ENCODE results near the gene TACC2.
A peak's percentile ranks its signal among the peaks of the same experiment; 100 is the strongest.

The TACC2 gene

DNA sequence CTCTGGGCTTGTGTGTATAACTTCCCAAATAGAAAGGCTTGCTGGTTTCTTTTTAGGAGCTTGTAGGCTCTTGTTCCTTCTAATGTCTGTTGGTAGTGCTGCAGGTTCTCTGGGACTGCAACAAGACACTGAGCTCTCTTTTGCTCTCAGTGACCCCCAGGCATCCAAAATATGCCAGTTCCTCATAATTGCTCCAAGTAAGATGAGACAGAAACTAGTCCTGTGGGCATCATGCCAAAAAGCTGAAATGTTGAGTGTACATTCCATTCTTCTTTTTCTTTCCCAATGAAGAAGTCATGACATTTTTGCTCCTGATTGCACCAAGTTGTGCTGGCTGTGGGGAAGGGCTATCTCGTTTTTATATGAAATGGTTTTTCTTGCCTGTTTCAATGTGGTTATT lies 275.0 kb downstream of the TACC2 start:
- Histone ChIP-seq H3K36me3 (no peaks in the 10 kb centered on the region), H3K27me3 (ENCODE audit: insufficient read depth, low read depth, severe bottlenecking) (no peaks in the 10 kb centered on the region), H3K27ac (no peak overlapping the region), H3K9me3 (ENCODE audit: severe bottlenecking) (no peaks in the 10 kb centered on the region), H3K4me3 (ENCODE audit: low read depth, low read length) (no peak overlapping the region)
- DNase-seq = no peak
- TF ChIP-seq, protein P1, sequence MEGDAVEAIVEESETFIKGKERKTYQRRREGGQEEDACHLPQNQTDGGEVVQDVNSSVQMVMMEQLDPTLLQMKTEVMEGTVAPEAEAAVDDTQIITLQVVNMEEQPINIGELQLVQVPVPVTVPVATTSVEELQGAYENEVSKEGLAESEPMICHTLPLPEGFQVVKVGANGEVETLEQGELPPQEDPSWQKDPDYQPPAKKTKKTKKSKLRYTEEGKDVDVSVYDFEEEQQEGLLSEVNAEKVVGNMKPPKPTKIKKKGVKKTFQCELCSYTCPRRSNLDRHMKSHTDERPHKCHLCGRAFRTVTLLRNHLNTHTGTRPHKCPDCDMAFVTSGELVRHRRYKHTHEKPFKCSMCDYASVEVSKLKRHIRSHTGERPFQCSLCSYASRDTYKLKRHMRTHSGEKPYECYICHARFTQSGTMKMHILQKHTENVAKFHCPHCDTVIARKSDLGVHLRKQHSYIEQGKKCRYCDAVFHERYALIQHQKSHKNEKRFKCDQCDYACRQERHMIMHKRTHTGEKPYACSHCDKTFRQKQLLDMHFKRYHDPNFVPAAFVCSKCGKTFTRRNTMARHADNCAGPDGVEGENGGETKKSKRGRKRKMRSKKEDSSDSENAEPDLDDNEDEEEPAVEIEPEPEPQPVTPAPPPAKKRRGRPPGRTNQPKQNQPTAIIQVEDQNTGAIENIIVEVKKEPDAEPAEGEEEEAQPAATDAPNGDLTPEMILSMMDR (IDR thresholded peaks at IDR 0.05; ENCODE audit: low read depth, low read length) = no peak

DNA sequence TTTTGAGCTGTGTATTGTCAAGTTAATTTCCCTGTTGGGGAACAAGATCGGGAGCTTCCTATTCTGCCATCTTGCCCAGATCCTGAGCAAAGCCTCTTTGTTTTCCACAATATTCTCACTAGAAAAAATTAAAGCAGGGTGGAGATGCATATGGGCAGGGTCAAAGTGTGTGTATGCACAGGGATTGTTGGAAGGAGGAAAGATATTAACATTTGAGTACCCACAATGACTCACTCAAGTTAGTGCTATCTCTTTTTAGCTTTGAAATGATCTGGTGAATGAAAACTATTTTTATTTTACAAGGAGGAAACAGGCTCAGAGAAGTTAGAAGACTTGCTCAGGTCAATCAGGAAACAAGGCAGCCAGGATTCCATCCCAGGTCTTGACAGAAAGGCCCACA lies 275.5 kb downstream of the TACC2 start:
- DNase-seq = no peak
- no peaks in the 10 kb centered on the region for H3K27me3 ChIP-seq (ENCODE audit: insufficient read depth, low read depth, severe bottlenecking)
- TF ChIP-seq, protein P1 (IDR thresholded peaks at IDR 0.05; ENCODE audit: low read depth, low read length) = no peak
- H3K4me3 ChIP-seq (ENCODE audit: low read depth, low read length) = no peak overlapping the region
- H3K9me3 ChIP-seq (ENCODE audit: severe bottlenecking) = no peaks in the 10 kb centered on the region
- H3K27ac ChIP-seq = no peak overlapping the region
- no peaks in the 10 kb centered on the region for H3K36me3 ChIP-seq

DNA sequence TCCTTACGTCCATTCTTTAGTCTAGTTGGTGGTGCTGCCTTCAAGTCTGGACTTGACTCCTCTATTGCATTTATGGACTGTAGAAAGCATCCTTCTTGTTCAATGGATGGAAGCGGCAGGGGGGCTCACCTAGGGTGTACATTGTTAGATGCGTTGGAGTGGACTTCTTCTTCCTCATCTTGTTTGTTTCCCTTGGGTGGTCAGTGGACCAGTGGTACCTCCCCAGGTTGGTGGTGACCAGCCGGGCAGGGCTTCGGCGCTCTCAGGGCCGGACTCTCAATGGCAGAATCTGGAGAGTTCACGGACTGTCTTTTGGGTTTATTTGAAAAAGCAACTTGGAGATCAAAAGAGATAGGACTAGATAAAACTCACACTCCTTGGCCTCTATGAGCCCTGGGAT lies 276.0 kb downstream of the TACC2 start:
- Histone ChIP-seq H3K27ac (no peak overlapping the region), H3K9me3 (ENCODE audit: severe bottlenecking) (no peaks in the 10 kb centered on the region), H3K4me3 (ENCODE audit: low read depth, low read length) (no peak overlapping the region), H3K36me3 (no peaks in the 10 kb centered on the region), H3K27me3 (ENCODE audit: insufficient read depth, low read depth, severe bottlenecking) (no peaks in the 10 kb centered on the region)
- no peak for DNase-seq
- TF ChIP-seq, protein P1 (IDR thresholded peaks at IDR 0.05; ENCODE audit: low read depth, low read length) = no peak

DNA sequence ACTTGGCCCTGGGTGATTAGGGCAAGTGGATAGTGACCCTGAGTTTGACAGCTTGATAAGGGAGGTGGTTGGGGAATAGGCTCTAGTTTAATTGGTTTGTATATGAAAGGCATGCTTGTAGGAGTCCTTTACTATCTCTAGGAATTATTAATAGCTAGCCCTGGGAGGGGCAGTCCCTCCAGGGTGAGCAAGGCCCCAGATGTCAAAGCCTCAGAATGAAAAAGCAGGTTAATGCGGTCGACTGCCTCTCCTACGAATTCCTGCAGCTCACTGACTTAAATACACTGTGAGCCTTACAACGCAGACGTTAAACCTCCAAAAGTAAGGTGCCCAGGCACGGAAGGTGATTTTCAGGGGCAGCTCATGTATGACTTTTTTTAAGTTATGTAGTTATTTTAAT lies 276.9 kb downstream of the TACC2 start:
- H3K9me3 ChIP-seq (ENCODE audit: severe bottlenecking) = no peaks in the 10 kb centered on the region
- no peak overlapping the region for H3K27ac ChIP-seq
- H3K27me3 ChIP-seq (ENCODE audit: insufficient read depth, low read depth, severe bottlenecking) = no peaks in the 10 kb centered on the region
- DNase-seq = no peak
- no peak overlapping the region for H3K4me3 ChIP-seq (ENCODE audit: low read depth, low read length)
- TF ChIP-seq, protein P1 (IDR thresholded peaks at IDR 0.05; ENCODE audit: low read depth, low read length) = no peak
- no peaks in the 10 kb centered on the region for H3K36me3 ChIP-seq

DNA sequence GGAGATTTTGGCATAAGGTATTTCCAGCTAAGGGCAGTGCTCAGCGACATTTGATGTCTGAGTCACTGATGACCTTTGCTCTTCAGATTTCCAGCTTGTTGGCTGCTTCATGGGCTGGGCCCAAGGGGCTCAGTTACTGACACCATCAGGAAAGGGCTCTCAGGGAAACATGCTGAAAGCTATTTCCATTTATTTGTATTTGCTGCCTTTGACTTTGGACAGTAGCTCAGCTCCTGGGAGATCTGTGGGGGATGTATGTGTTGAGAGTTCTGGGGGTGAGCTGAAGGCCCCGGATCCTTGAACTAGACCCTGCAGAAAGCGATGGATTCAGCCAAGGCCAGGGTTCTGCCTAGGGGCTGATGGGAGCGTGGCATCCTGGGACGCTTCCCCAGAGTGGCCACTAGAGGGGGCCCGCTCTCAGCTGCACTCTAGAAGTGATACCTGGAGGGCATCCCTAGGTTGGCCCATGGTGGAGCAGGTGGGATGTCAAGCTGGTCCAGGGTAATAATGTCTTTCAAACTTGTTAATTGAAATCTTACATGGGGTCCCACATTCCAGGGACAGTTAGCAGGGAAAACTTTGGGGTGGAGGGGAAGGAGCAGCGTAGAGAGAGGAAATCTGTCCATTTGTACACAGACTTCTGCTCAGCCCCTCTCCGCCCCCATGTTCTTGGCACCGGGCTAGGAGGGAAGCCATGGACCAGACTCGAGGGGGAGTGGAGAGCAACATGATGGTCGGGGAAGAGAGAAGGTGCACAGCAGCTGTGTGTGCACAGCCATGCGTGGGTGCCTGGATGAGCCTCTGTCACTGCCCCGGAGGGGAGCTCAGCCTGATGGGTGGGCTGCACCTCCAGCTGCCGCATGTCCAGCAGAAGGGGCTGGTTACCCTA lies 279.1 kb downstream of the TACC2 start:
- Histone ChIP-seq H3K36me3 (no peaks in the 10 kb centered on the region), H3K27ac (no peak overlapping the region), H3K9me3 (ENCODE audit: severe bottlenecking) (no peaks in the 10 kb centered on the region), H3K4me3 (ENCODE audit: low read depth, low read length) (no peak overlapping the region), H3K27me3 (ENCODE audit: insufficient read depth, low read depth, severe bottlenecking) (no peaks in the 10 kb centered on the region)
- DNase-seq = peak; percentile 61
- TF ChIP-seq, protein P1 (IDR thresholded peaks at IDR 0.05; ENCODE audit: low read depth, low read length) = peak; percentile 93
